HEK293 (cell line): Measurements from ENCODE around the gene SSTR1.

Experiments used
- CTCF ChIA-PET: fragments of 350-600 bp; formaldehyde crosslinking; extraction: SDS; loops from one replicate; lab custom pipeline; 2021; ENCODE audit warnings: antibody characterized with exemption; lab: Yijun Ruan, JAX
- POLR2A ChIA-PET: fragments of 300-600 bp; formaldehyde crosslinking; extraction: SDS; loops from one replicate; lab custom pipeline; 2020; ENCODE audit warnings: antibody characterized with exemption, inconsistent platforms; lab: Yijun Ruan, JAX
- H3K27ac ChIP-seq: fragments of 200-500 bp; sonication (Bioruptor generic); 2 replicates; pipeline ENCODE4 v1.5.1; 2014; ENCODE audit warnings: low read depth, low read length, control low read depth, inconsistent platforms; ENCODE audit errors: extremely low read depth
- H3K36me3 ChIP-seq, 2 experiments: fragments of 200-500 bp in 1 of 2; sonication (Bioruptor generic) in 1 of 2; 1 replicate in 1 of 2; 2 replicates in 1 of 2; pipeline ENCODE4 v1.5.1; 2014 to 2017; ENCODE audit warnings: inconsistent platforms in 2 of 2, low read length in 2 of 2; ENCODE audit not compliant: control insufficient read depth in 2 of 2, insufficient read depth in 1 of 2
- H3K4me1 ChIP-seq: fragments of 200-500 bp; sonication (Bioruptor generic); 2 replicates; pipeline ENCODE4 v1.5.1; 2014; ENCODE audit warnings: mild to moderate bottlenecking, low read length, inconsistent platforms; ENCODE audit not compliant: control insufficient read depth, insufficient read depth
- H3K4me3 ChIP-seq: 2 replicates; pipeline ENCODE4 v1.5.1; 2011; ENCODE audit warnings: low read depth, mild to moderate bottlenecking, control low read depth, low read length, moderate library complexity
- H3K9me3 ChIP-seq: fragments of 200-500 bp; sonication (Bioruptor generic); 2 replicates; pipeline ENCODE4 v1.5.1; 2014; ENCODE audit warnings: low read depth, low read length, inconsistent platforms; ENCODE audit not compliant: control insufficient read depth, insufficient read depth
- INSM2 ChIP-seq: fragments of 450-650 bp; formaldehyde crosslinking; IDR thresholded peaks from 2 replicates; pipeline ENCODE4 v1.5.1; 2016; ENCODE audit warnings: missing biosample characterization, missing genetic modification characterization
- KLF1 ChIP-seq: fragments of 450-650 bp; formaldehyde crosslinking; IDR thresholded peaks from 2 replicates; pipeline ENCODE4 v1.5.1; 2016; ENCODE audit warnings: missing biosample characterization, missing genetic modification characterization
- KLF8 ChIP-seq: fragments of 450-650 bp; formaldehyde crosslinking; IDR thresholded peaks from 2 replicates; pipeline ENCODE4 v1.5.1; 2016; ENCODE audit warnings: missing biosample characterization, missing genetic modification characterization
- PRDM10 ChIP-seq: fragments of 450-650 bp; formaldehyde crosslinking; IDR thresholded peaks from 2 replicates; pipeline ENCODE4 v1.5.1; 2016; ENCODE audit warnings: missing biosample characterization, missing genetic modification characterization
- RBAK ChIP-seq: fragments of 450-650 bp; formaldehyde crosslinking; IDR thresholded peaks from 2 replicates; pipeline ENCODE4 v1.5.1; 2016; ENCODE audit warnings: missing biosample characterization, missing genetic modification characterization
- SP3 ChIP-seq: fragments of 450-650 bp; formaldehyde crosslinking; IDR thresholded peaks from 2 replicates; pipeline ENCODE4 v1.5.1; 2016; ENCODE audit warnings: missing biosample characterization, missing genetic modification characterization
- TCF7L2 ChIP-seq: IDR thresholded peaks from 2 replicates; pipeline ENCODE4 v1.6.1; 2011; ENCODE audit warnings: low read depth, mild to moderate bottlenecking, inconsistent platforms, low read length, moderate library complexity, borderline replicate concordance
- ZBTB6 ChIP-seq: fragments of 450-650 bp; formaldehyde crosslinking; IDR thresholded peaks from 2 replicates; pipeline ENCODE4 v1.5.1; 2017; ENCODE audit warnings: missing biosample characterization, missing genetic modification characterization
- ZEB2 ChIP-seq: fragments of 450-650 bp; formaldehyde crosslinking; IDR thresholded peaks from 2 replicates; pipeline ENCODE4 v1.5.1; 2016; ENCODE audit warnings: missing biosample characterization, missing genetic modification characterization
- ZNF157 ChIP-seq: fragments of 450-650 bp; formaldehyde crosslinking; IDR thresholded peaks from 2 replicates; pipeline ENCODE4 v1.5.1; 2016; ENCODE audit warnings: missing biosample characterization, missing genetic modification characterization
- ZNF23 ChIP-seq: fragments of 450-650 bp; formaldehyde crosslinking; IDR thresholded peaks from 2 replicates; pipeline ENCODE4 v1.5.1; 2016; ENCODE audit warnings: missing biosample characterization, missing genetic modification characterization, borderline replicate concordance
- ZNF280C ChIP-seq: fragments of 450-650 bp; formaldehyde crosslinking; IDR thresholded peaks from 2 replicates; pipeline ENCODE4 v1.5.1; 2016; ENCODE audit warnings: missing biosample characterization, missing genetic modification characterization
- ZNF302 ChIP-seq: fragments of 450-650 bp; formaldehyde crosslinking; IDR thresholded peaks from 2 replicates; pipeline ENCODE4 v1.5.1; 2016; ENCODE audit warnings: missing biosample characterization, missing genetic modification characterization, low read depth
- ZNF324 ChIP-seq: fragments of 450-650 bp; formaldehyde crosslinking; IDR thresholded peaks from 2 replicates; pipeline ENCODE4 v1.5.1; 2016; ENCODE audit warnings: missing biosample characterization, missing genetic modification characterization
- ZNF335 ChIP-seq: fragments of 450-650 bp; formaldehyde crosslinking; conservative IDR thresholded peaks from 2 replicates; pipeline ENCODE4 v1.5.1; 2016; ENCODE audit warnings: missing biosample characterization, missing genetic modification characterization
- ZNF350 ChIP-seq: fragments of 450-650 bp; formaldehyde crosslinking; IDR thresholded peaks from 2 replicates; pipeline ENCODE4 v1.5.0; 2017; ENCODE audit warnings: missing biosample characterization, mild to moderate bottlenecking, missing genetic modification characterization
- ZNF658 ChIP-seq: fragments of 450-650 bp; formaldehyde crosslinking; IDR thresholded peaks from 2 replicates; pipeline ENCODE4; 2016; ENCODE audit warnings: missing biosample characterization, missing genetic modification characterization
- ZNF677 ChIP-seq: fragments of 450-650 bp; IDR thresholded peaks from 2 replicates; pipeline ENCODE4 v1.5.0; 2018; ENCODE audit warnings: missing biosample characterization, mild to moderate bottlenecking, missing genetic modification characterization, moderate library complexity
- ZNF747 ChIP-seq: fragments of 450-650 bp; formaldehyde crosslinking; IDR thresholded peaks from 2 replicates; pipeline ENCODE4 v1.5.1; 2016; ENCODE audit warnings: missing biosample characterization, missing genetic modification characterization

The SSTR1 gene

GRCh38 chr14:38202444-38203191 is 5.1 kb upstream of the SSTR1 start:
- H3K36me3 ChIP-seq, result no peaks in the 10 kb centered on the region
- no peak overlapping the region for H3K4me3 ChIP-seq
- H3K4me1 ChIP-seq, result no peaks in the 10 kb centered on the region
- CTCF ChIA-PET, result no interaction called here
- H3K9me3 ChIP-seq, result peaks cover 3% of the 10 kb centered on the region; the same call in 1 of the 2 replicates
- POLR2A ChIA-PET, result no interaction called here
- H3K27ac ChIP-seq, result no peak overlapping the region
- no peak for TF ChIP-seq SP3

- ChIA-PET CTCF (no interaction called here), POLR2A (no interaction called here)
- Histone ChIP-seq H3K9me3 (peaks cover 3% of the 10 kb centered on the region; the same call in 1 of the 2 replicates), H3K27ac (no peak overlapping the region), H3K36me3 (no peaks in the 10 kb centered on the region), H3K4me1 (no peaks in the 10 kb centered on the region), H3K4me3 (no peak overlapping the region)
- TF ChIP-seq ZNF280C (tag by site-specific recombination), result no peak
- no peak for TF ChIP-seq ZBTB6
- TF ChIP-seq KLF8 (tag by site-specific recombination), result no peak
- no peak for TF ChIP-seq ZNF335 (tag by site-specific recombination)
- no peak for TF ChIP-seq KLF1 (tag by site-specific recombination)
- TF ChIP-seq ZNF23, result no peak
- no peak for TF ChIP-seq ZNF157
- no peak for TF ChIP-seq INSM2 (tag by site-specific recombination)
- TF ChIP-seq TCF7L2, result no peak
- no peak for TF ChIP-seq ZNF302 (tag by site-specific recombination)
- no peak for TF ChIP-seq ZEB2
- TF ChIP-seq ZNF350 (tag by site-specific recombination), result no peak
Observed at GRCh38 chr14:38203929-38204718, 3.6 kb upstream of the SSTR1 start.

GRCh38 chr14:38204719-38205115 is 3.0 kb upstream of the SSTR1 start:
- ChIA-PET CTCF (no interaction called here), POLR2A (no interaction called here)
- H3K36me3 ChIP-seq, result no peaks in the 10 kb centered on the region
- no peaks in the 10 kb centered on the region; the same call in 1 of the 2 replicates for H3K4me1 ChIP-seq
- TF ChIP-seq ZNF324 (tag by site-specific recombination) (no peak), RBAK (no peak), ZNF658 (tag by site-specific recombination) (no peak), ZNF677 (tag by site-specific recombination) (no peak), ZNF747 (no peak), PRDM10 (no peak)
- TF ChIP-seq, all 188 proteins: peak for 0
- Histone ChIP-seq H3K27ac (no peak overlapping the region), H3K9me3 (peaks cover 3% of the 10 kb centered on the region; the same call in 1 of the 2 replicates), H3K4me3 (no peak overlapping the region)
